ENCODE data around the gene COMMD1. TPM values are rescaled to one million over a fixed set of nuclear protein-coding genes. Genes with fewer than 3 reads are reported as not detected.
"Not testable (repeated sequence)": the region's sequence is repeated elsewhere in the genome, so short reads cannot be mapped to it uniquely, and the experiment has no call there.

The COMMD1 gene
- total RNA-seq, 1 donor from 2014 or later: 52.2 TPM

- DNase-seq: no peak
Observed at GRCh38 chr2:61924895-61925663, 19.6 kb downstream of the COMMD1 start.

DNA sequence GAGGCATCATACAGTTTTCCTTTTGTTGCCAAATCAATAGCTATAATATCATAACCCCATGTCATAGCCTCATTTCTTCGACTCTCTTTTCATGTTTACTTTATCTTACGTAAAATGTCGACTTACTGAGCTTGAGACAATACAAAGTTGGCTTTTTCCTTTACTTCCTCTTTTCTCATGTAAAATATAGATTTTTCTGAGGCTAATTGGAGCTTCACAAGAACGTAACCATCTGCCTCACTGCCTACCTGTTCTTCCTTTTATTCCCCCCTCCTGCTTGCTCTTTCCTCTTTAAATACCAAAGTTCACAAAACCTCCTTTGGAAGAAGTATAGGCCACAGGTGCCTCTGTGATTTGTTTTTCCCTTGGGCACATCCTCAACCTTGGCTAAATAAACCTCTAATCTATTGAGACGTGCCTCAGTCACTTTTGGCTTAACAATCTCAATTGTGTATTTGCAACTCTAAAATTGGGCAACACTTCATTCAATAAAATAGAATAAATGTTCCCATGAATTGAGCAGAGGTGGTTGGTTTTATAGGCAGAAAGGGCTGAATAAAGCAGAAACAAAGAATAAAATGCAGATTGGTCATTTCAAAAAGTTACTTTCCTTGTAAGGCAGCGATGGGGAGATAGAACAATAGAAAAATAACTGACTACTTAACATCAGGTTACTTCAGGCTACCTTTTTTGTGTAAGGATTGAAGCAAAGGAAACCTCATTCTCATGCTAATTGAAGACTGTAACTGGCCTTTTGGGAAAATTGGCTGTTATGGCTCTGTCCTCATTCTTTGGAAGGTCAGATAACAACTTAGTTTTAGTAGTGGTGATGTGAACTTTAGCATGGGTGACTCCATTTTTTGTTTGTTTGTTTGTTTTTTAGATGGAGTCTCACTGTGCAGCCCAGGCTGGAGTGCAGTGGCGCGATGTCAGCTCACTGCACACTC, 21.3 kb downstream of the COMMD1 start:
- DNase-seq: no peak

GRCh38 chr2:61928826-61929461, 23.5 kb downstream of the COMMD1 start:
- no peak for DNase-seq

- DNase-seq: no peak
Observed at GRCh38 chr2:61937098-61937497, 31.6 kb downstream of the COMMD1 start.

GRCh38 chr2:61937886-61938285, 32.4 kb downstream of the COMMD1 start:
- no peak for DNase-seq

GRCh38 chr2:61938511-61938910, 33.0 kb downstream of the COMMD1 start:
- DNase-seq: no peak

- DNase-seq: no peak
Observed at GRCh38 chr2:61943251-61943650, 37.8 kb downstream of the COMMD1 start.

- no peak for DNase-seq
Observed at GRCh38 chr2:61946666-61947065, 41.2 kb downstream of the COMMD1 start.

GRCh38 chr2:61948661-61949457, 43.4 kb downstream of the COMMD1 start:
- DNase-seq: no peak

- DNase-seq: no peak
Observed at GRCh38 chr2:61949458-61949713, 43.9 kb downstream of the COMMD1 start.

DNA sequence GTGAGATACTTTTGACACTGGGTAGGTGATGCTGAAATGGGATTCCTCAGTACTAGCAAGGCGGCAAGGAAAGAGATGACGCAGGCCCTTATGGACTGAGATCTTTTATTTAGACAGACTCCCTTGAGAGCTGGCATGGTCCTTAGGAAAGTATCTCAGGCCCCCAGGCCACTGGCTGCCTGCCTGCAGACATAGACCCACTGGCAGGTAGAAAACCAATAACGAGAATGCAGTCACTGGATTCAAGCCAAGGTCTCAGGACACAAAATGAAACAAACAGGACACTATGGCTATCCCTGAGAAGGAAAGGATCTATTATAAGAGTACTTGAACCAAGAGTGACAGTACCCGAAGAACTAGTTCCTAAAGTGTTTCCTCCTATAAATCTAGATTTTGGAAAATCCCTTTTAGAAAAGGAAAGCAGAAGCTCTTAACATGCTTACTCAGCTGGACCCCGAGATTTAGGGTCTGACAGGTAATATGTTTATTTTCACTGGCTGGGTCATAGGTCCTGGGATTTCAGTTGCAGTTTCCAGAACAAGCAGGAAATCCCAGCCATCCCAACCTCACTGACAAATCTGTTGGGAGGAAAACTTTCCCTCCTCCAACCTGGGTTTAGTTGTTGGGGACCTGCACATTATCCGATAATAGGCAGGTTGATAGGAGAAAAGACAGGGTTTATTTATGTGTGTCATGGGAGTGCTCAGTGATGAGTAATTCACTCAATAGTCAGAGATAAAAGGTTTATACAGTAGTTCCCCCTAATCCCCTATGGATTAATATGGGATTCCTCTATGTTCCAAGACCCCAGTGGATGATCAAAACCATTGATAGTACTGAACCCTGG, 44.5 kb downstream of the COMMD1 start:
- peak; percentile 21 for DNase-seq

GRCh38 chr2:61950571-61951315, 45.3 kb downstream of the COMMD1 start:
- peak; percentile 4 for DNase-seq

DNA sequence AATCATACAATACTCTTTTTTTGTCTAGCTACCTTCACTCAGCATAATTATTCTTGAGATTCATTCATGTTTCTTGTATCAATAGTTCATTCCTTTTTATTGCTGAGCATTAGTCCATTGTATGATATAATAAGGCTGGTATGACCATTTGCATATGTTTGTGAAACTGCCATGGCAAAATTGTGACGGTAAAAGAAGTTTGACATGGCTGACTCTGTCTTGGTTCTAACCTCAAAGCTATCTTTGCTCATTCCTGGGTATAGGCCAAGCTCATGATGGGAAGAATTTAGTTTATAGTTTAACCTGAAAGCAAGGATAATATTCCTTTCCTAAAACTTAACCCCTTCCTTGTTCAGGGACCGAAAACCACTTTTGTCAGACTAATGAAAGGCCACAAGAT, 46.4 kb downstream of the COMMD1 start:
- no peak for DNase-seq

GRCh38 chr2:61952288-61952687, 46.8 kb downstream of the COMMD1 start:
- DNase-seq: no peak

DNA sequence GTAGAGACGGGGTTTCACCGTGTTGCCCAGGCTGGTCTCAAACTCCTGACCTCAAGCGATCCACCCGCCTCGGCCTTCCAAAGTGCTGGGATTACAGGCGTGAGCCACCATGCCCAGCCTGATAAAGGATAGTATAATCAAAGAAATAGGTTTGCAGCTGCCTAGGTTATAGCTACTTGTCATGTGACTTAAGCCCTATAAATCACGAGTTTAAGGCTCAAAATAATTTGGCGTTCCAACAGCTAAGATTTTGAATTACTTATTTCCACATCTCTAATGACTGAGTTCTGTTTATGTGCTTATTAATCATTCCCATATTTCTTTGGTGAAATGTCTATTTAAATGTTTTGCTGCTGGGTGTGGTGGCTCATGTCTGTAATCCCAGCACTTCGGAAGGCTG, 49.4 kb downstream of the COMMD1 start:
- not testable (repeated sequence) for DNase-seq

- no peak for DNase-seq
Observed at GRCh38 chr2:61959381-61960293, 54.2 kb downstream of the COMMD1 start.

DNA sequence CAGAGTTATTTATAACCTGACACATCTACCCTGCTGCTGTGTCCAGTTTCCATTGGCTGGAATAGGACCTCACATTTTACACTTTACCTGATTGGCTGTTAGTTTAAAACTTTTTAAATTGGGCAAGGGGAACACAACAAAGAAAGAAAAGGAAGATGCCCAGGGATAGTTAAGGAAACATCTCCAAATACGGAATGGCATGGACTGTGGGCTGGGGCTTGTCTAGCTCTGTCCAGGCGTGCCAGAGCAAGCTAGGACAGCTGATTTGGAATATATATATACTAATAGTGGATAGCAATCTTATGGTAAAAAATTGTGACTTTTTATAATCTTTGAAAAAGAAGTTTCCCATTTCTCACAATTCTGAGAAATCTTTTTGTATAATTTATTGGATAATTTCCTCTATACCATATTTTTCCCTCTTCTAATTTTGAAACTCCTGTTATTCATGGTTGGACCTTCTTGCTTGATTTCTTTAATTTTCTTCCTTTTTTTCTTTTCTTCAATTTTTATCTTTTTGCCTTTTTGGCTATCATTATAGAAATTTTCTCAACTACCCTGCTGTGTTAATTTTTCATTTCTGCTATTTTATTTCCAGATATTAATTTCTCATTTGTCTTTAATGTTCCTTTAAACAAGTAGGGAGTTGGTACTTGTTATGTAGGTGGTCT, 55.9 kb downstream of the COMMD1 start:
- no peak for DNase-seq

GRCh38 chr2:61962095-61962984, 56.9 kb downstream of the COMMD1 start:
- DNase-seq: no peak

All from dermis blood vessel endothelial cell (primary cell).